G401 (cell line): ENCODE data around the gene WDR64. TPM values are rescaled to one million over a fixed set of nuclear protein-coding genes. Genes with fewer than 3 reads are reported as not detected.
"Not testable (repeated sequence)": the region's sequence is repeated elsewhere in the genome, so short reads cannot be mapped to it uniquely, and the experiment has no call there.

ENCODE experiments used
- DNase-seq: peaks from one replicate; pipeline ENCODE4 v3.0.0-alpha.2; 2015; ENCODE audit warnings: low spot score
- in situ Hi-C: cut with HindIII; loops from 2 replicates; pipeline ENCODE4 v1.10.0; 2016; ENCODE audit warnings: low sequenced_read_pairs, mixed read lengths
- total RNA-seq: library from RNA; depleted of rRNA; stranded (reverse); fragments of >200 nt; shearing (Covaris generic); gene quantifications from 2 replicates; pipeline ENCODE4 v1.2.3, GENCODE V29; 2014

The WDR64 gene
- total RNA-seq, 1 experiment from 2014 or later = not detected

- no peak for DNase-seq
- in situ Hi-C loops = no loop called here
These were observed 113.3 kb downstream of the WDR64 start for GRCh38 chr1:241765390-241765789.

GRCh38 chr1:241767737-241768136 is 115.7 kb downstream of the WDR64 start:
- no peak for DNase-seq
- in situ Hi-C loops = no loop called here

GRCh38 chr1:241770115-241770514 is 118.0 kb downstream of the WDR64 start:
- DNase-seq = no peak
- in situ Hi-C loops = no loop called here

DNA sequence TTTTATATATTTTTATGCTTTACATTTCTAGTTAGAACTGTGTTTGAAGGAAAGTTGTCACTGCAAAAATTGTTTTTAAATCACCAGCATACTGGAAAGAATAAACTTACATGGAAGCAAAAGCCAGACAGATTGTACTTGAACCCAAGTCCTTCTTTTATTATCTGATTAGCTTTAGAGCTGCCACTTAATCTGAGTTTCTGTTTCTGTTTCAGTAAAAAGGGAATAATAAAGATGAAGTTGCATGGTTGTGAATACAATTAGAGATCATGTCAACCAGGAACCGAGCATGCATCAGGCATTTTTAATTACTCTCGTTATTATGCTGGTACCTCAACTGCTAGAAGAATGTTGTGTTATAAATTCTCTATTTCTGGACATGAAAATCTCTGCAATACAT is 119.0 kb downstream of the WDR64 start:
- in situ Hi-C loops = no loop called here
- no peak for DNase-seq

GRCh38 chr1:241772932-241773500 is 120.9 kb downstream of the WDR64 start:
- DNase-seq = no peak
- in situ Hi-C loops = no loop called here

GRCh38 chr1:241773991-241774390 is 121.9 kb downstream of the WDR64 start:
- in situ Hi-C loops = no loop called here
- DNase-seq = no peak

DNA sequence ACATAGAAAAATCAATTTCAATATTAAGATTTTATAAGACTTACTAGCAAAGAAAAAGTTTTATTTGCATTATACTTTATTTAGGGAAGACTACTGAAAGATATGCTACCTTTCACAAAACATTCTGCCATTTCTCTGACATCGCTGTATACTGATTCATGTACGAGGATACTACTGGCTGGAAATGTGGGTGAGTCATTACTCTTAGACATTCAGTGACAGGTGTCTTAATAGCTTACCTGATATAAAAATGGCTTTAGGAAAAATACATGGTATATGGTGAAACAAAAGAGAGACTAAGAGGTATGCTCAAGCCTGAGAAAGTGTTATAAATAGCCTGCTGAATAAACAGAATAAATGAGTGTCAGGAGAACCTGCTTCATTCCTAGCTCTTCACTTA is 122.9 kb downstream of the WDR64 start:
- in situ Hi-C loops = no loop called here
- DNase-seq = no peak

DNA sequence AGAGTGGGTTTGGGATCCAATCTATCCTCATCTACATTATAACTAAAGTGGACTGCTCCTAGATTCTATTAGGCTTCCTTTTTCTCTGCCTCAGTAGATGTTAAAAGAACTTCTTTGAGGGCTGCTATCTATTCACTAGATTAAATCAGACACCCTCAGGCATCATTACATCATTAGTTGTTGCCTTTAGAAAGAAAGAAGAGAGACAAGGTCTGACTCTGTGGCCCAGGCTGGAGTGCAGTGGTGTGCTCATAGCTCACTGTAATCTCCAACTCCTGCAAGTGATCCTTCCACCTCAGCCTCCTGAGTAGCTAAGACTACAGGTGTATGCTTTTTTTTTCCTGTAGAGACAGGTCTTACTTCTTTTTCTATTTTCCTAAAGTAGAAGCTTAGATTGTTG is 124.8 kb downstream of the WDR64 start:
- in situ Hi-C loops = no loop called here
- no peak for DNase-seq

GRCh38 chr1:241778117-241778516 is 126.0 kb downstream of the WDR64 start:
- in situ Hi-C loops = no loop called here

DNA sequence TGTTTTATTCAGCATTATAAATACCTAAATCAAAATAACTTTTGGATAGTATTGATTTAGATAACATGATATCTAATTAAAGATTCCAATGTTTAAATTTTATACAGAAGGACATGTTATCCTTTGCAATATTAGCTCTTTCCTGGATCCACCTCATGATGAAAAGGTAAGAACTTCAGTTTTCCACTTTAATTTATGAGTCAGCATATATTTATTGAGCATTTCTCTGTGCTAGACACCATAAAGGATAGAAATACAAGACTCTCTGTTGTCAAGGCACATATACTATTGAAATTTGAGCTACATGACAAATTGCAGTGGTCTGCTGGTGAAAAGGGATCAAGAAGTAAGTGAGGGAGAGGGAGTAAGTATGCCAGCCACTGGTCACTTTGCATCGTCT is 127.8 kb downstream of the WDR64 start:
- DNase-seq = no peak
- in situ Hi-C loops = no loop called here

More at GRCh38 chr1:241778117-241778516, 126.0 kb downstream of the WDR64 start:
- DNase-seq = no peak

DNA sequence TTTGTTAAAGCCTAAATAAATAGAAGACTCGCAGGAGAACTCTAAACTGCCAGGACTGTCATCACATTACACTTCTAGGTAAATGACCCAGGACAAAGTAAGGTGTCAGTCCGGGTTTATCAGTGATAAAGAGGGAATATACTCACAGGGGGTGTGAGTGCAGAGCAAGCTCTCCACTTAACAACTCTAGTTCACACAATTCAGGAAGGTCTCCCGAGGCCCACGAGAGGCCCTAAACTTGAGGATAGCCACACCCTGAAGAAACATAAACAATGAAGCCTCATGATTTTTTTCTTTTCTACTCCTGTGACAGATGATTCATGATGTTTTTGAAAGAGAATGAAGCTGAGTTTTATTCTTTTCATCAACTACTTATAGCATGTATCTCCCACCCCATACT is 130.3 kb downstream of the WDR64 start:
- DNase-seq = no peak
- in situ Hi-C loops = no loop called here

- in situ Hi-C loops = no loop called here
- no peak for DNase-seq
These were observed 135.6 kb downstream of the WDR64 start for GRCh38 chr1:241787691-241788090.

- in situ Hi-C loops = no loop called here
- no peak for DNase-seq
These were observed 137.0 kb downstream of the WDR64 start for GRCh38 chr1:241789061-241789460.

DNA sequence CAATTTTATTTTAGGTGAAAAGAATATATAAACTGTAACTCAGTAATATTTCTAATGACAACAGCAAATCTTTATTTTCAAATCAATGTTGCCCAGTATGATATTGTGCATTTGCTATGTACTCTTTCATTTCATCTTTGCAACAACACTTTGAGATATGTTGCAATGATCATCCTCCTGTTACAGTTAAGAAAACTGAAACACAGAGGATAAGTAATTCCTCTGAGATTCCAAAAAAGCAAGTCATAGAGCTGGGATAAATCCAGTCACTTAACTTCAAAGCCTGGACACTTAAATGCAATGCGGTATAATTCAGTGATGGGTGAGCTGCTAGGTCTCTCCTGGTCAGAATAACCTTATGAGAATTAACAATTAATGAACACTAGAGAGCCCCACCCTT is 147.3 kb downstream of the WDR64 start:
- in situ Hi-C loops = no loop called here
- DNase-seq = no peak

GRCh38 chr1:241800640-241801039 is 148.6 kb downstream of the WDR64 start:
- in situ Hi-C loops = no loop called here
- no peak for DNase-seq

DNA sequence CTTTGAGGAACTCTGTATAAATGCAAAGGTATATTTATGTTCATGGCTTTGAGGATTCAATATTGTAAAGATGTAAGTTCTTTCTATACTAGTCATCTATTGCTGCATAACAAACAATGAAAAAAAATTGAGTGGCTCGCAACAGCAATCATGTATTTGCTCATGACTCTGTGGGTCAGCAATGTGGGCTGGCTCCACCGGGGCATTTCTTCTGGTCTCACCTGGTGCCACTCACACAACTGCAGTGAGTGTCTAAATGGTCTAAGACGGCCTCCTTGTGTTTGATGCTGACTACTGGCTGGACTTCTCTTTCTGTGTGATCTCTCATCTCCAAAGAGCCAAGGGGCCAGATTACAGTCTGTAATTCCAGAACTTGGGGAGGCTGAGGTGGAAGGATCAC is 150.8 kb downstream of the WDR64 start:
- in situ Hi-C loops = no loop called here
- no peak for DNase-seq

DNA sequence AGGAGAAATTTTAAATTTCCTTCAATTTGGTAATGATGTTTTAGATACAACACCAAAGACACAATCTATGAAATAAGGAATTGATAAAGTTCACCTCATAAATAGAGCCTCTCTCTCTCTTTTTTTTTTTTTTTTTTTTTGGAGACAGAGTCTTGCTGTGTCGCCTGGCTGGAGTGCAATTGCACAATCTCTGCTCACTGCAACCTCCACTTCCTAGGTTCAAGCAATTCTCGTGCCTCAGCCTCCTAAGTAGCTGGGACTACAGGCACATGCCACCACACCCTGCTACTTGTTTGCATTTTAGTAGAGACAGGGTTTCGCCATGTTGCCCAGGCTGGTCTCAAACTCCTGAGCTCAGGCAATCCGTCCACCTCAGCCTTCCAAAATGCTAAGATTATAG is 152.6 kb downstream of the WDR64 start:
- in situ Hi-C loops, DNase-seq: not testable (repeated sequence)

- in situ Hi-C loops = no loop called here
These were observed 156.2 kb downstream of the WDR64 start for GRCh38 chr1:241808265-241808664.

DNA sequence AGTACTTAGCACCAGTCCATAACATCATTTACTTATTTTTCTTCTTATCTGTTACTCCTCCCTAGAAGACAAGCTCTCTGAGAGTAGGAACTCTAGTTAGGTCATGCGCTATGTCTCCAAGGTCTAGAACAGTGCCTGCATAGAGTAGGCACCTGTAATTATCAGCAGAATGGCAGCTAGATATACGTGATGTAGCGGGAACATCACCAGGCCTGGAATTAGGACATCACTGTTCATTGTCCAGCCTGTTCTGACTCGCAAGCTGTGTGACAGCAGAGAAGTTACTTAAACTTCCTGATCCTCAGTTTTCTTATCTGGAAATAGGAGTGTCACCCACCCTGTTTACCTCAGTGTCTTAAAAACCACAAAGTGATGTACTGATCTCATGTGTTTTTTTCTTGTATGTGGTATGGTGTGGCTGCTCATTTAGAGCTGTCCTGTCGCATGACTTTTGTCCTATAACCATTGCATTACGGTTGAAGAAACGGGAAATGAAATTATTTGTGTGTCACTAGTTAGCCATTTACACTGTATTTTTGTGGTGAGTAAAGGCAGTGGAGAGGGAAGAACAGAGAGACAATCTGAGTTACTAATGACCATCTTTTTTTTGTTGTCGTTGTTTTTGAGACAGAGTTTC is 158.8 kb downstream of the WDR64 start:
- in situ Hi-C loops = no loop called here

More at GRCh38 chr1:241808265-241808664, 156.2 kb downstream of the WDR64 start:
- DNase-seq = no peak

GRCh38 chr1:241813768-241814320 is 161.8 kb downstream of the WDR64 start:
- in situ Hi-C loops = no loop called here
- no peak for DNase-seq

More for the DNA sequence above, 158.8 kb downstream of the WDR64 start:
- DNase-seq = no peak

GRCh38 chr1:241816008-241816407 is 163.9 kb downstream of the WDR64 start:
- DNase-seq = no peak
- in situ Hi-C loops = no loop called here
